Activated CD8-positive, alpha-beta memory T cell treated with anti-CD3 and anti-CD28 coated beads for 1 hour (primary cell): Measurements from ENCODE around the gene CGNL1.

Experiments used
- DNase-seq, 2 donors: peaks; one replicate each; pipeline ENCODE4 v3.0.0-alpha.2; 2020; ENCODE audit warnings: low read depth in 1 of 2; ENCODE audit errors: extremely low read depth in 1 of 2

Gene CGNL1

GRCh38 chr15:57540736-57541135 lies 164.4 kb downstream of the CGNL1 start:
- DNase-seq = no peak

DNA sequence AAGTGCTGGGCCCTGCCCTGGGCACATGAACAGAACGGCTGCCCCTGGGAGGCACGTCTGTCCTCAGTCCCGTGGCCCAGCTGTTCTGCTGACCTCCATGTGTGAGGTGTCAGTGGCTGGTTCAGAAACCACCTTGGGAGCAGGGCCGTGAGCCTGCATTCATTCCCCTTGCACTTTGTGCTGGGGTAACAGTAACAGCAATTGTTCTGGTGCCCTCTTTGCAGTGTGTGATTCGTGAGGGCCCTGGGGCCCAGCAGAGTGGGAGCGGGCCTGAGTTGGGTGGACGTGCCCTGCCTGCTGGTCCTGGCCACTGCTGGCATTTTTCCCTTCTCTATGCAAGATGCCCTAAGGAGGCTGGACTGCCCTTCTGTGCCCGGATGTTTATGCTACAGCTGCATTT lies 165.0 kb downstream of the CGNL1 start:
- no peak for DNase-seq

GRCh38 chr15:57541805-57542504 lies 165.7 kb downstream of the CGNL1 start:
- no peak for DNase-seq

GRCh38 chr15:57542505-57542817 lies 166.2 kb downstream of the CGNL1 start:
- DNase-seq = no peak

DNA sequence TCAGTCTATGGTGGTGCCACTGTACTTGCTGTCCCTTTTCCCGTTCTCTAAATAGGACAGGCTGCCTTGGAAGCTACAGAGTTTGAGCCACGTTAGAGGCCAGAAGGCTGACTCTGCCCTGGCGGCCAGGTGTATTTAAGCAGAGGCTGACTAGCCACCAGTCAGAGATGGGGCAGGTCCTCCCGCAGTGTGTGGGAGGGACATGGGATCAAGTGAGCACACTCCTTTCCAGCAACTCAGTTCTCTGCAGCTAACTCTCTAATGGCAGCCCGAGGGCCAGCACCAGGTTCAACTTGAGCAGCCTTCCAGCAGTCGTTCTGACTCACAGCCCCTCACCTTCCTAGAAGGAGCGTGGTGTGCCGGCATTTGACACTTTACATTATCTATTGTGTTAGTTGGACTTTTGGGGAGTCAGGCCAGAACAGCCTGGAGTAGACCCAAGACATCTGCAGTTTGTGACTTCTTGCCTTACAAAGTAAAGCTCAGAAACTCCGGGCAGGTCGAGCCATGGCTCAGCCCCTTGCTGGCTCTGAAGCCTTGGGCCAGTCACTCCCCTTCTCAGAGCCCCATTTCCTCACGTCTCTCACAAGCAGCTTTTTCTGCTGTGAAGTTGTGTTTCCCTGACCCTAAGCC lies 168.7 kb downstream of the CGNL1 start:
- DNase-seq = no peak

- DNase-seq = no peak
Measured at GRCh38 chr15:57545995-57546394, 169.7 kb downstream of the CGNL1 start.

- DNase-seq = no peak
Measured at GRCh38 chr15:57547243-57547755, 171.0 kb downstream of the CGNL1 start.

DNA sequence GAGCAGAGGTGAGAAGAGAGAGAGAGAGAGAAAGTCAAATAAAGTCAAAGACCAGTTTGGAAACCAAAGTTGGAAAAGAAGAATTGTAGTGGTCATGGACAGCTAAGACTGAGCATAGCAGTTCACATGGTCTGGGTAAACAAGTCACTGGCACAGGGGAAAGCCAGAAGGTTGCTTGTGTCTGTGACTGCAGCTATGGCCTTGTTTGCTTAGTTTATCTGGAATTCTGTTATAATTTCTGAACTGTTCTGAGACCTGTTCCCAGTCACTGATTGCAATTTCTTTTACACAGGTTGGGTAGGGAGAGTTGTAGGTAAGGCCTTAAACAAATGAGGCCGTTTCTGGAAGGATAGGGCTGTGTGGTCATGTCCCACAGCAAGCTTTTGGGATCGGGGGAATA lies 172.0 kb downstream of the CGNL1 start:
- DNase-seq = no peak

GRCh38 chr15:57548835-57549234 lies 172.5 kb downstream of the CGNL1 start:
- DNase-seq = no peak

DNA sequence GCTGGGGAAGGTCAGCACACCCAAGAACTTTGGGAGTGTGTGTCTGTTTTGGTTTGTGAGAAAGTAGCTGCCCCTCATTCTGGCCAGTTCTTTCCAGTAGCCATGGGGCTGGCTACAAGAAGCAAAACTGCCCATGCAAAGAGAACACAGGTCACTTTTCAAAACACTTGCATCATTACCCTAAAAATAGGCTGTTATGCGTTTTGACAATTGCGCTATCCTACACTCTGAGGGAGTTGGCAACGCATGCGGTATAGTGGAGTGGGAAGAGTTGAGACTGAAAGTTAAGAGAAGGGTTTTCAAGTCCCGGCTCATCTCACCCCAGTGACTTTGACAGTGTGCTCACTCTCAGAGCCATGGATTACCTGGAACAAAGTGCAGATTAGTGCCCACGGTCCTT lies 173.6 kb downstream of the CGNL1 start:
- no peak for DNase-seq

DNA sequence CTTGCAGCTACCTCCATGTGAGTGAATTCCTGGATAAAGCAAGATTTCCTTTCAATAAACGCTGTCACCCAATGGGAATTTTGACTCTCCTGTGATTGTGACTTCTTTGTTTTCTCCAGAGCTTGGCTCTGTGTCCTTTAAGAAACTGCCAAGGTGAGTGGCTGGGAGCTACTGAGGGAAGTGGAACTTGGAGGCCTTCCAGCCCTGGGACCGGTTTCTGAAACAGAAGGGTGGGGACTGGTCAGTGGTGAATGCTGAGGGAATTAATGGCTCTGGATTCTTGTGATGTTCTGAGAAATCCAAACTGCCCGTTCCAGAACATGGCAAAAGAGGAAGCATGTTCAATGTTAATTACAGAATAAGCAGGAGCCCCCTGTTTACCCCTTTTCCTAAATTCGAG lies 174.3 kb downstream of the CGNL1 start:
- no peak for DNase-seq

DNA sequence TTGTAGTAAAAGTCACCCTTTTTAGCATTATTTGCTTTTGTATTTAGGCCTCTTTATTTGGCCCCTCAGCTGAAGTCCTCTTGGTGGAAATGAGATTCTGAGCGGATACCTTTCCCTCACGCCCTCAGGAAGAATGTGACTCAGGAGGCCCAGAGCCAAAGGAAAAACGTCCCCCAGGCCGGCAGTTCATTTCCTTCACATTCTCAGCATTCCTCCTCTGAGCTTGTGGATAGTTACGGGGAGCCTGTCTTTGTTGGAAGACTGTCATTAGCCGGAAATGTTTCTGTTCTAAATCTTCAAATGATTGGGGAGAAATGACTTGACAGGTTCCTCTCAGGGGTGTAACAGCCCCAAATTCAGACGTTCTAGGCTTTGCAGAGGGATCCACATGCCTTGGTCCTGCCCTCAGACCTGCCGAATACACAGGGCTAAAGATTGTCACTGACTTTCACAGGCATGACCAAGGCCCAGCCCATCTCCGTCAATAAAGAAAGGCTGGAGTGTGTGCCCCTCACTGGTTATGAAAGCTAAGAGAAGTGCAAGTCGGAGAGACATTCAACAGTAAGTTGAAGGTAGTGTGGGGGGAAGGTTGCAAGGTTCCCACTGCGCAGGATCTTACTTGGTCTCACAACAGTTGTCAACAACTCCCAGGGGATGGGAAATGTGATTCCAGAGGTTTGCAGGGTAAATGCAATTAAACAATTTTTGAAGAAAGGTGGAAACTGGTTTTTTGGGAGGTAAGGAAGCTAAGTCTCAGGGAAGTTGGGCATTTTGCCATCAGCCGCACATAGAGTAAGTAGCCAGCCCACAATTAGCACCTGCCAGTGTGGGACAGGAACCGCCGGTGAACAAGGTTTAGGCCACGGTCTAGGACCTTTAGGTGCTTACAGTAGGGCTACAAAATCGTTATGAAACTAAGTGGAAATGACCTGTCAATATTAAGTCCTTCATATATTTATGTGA lies 175.7 kb downstream of the CGNL1 start:
- no peak for DNase-seq

- no peak for DNase-seq
Measured at GRCh38 chr15:57552678-57553334, 176.5 kb downstream of the CGNL1 start.

GRCh38 chr15:57553526-57553925 lies 177.2 kb downstream of the CGNL1 start:
- DNase-seq = no peak

- no peak for DNase-seq
Measured at GRCh38 chr15:57554063-57554811, 177.9 kb downstream of the CGNL1 start.

DNA sequence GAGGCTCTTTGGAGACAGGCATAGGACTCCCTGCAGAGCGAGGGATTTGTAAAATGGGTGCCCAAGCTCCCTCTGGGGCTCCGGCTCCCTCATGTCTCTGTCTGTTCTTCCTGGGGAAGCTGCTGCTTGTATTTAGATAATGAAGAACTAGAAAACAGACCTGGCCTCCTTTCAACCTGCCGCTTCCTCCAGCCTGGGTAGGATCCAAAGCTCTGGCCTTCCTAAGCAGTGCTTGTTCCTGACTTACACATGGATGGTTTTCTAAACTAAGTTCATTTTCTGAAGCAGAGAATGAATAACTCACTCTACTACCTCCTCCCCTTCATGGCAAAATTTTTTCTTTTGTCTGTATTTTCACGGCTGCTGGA lies 178.5 kb downstream of the CGNL1 start:
- no peak for DNase-seq

DNA sequence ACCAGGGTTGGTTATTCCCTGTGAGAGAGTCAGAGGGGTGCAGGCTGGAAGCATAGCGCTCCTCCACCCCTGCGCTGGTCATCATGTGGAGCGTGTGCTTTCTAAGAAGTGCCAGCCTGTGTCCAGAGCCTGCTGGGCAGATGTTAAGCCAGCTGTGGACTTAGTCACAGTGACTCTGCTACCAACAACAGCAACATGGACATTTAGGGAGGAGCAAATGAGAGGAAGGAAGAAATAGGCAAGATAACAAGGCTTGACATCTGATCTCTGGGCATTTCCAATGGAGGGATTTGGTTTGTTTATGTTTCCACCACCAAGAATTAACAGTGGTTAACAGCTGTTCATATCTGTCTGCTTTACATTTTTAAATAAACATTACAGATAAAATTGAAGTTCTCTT lies 179.0 kb downstream of the CGNL1 start:
- no peak for DNase-seq

DNA sequence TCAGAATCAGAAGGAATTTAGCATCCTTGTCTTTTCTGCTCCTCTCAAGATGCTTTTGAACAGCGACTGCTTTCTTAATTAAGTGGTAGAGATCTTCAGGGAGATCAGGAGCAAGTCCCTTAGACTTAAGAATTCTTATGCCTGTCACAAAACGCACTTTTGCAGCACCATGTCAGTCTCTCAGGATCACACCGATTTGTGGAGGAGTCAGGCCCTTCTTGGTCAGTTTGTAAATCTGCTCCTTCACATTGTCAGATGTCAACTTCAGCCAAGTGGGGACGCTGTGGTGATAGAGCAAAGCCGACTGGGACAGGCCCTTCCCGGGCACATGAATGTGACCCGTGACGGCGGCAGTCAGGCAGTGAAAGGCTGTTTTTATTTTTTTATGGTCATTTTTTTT lies 179.7 kb downstream of the CGNL1 start:
- DNase-seq = no peak

DNA sequence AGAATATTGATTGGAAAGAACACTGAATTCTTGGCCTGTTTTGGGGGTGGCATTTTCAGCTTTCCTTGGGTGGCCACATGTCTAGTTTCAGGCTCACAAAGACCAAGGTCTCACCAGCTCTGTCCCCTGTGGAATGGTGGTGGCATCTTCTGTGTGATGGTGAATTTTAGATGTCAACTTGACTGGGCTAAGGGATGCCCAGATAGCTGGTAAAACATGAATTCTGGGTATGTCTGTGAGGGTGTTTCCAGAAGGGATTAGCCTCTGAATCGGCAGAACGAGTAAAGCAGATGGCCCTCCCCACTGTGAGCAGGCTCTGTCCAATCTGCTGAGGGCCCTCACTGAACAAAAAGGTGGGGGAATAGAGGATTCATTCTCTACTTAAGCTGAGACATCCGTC lies 181.0 kb downstream of the CGNL1 start:
- DNase-seq = no peak

GRCh38 chr15:57557810-57558209 lies 181.5 kb downstream of the CGNL1 start:
- DNase-seq = no peak
